HepG2 (cell line): ENCODE measurements around the gene UBE2H. TPM values are rescaled to one million over a fixed set of nuclear protein-coding genes. Genes with fewer than 3 reads are reported as not detected.

ENCODE experiments used
- ATAC-seq: fragments of 200-7000 bp; cut with Tn5 transposase; 3 replicates; pipeline ENCODE4 v1.9.1; 2020; ENCODE audit warnings: mild to moderate bottlenecking, moderate library complexity
- BruUV-seq: library from RNA; stranded (reverse); fragments of 400-500 nt; replicated peaks from 2 replicates; lab custom pipeline; 2021; lab: Mats Ljungman, UMichigan
- CTCF ChIA-PET: fragments of 300-600 bp; formaldehyde crosslinking; extraction: SDS; loops from one replicate; lab custom pipeline; 2021; ENCODE audit warnings: low total read pairs, inconsistent platforms, low intra/inter-chr PET ratio; lab: Yijun Ruan, JAX
- POLR2A ChIA-PET: fragments of 350-600 bp; sonication (Branson Sonifier 250); formaldehyde crosslinking; loops from one replicate; lab custom pipeline; 2020; ENCODE audit warnings: antibody characterized with exemption, inconsistent platforms; lab: Yijun Ruan, JAX
- DNase-seq: peaks from one replicate; pipeline ENCODE4 v3.0.0-alpha.2; 2015; ENCODE audit warnings: low spot score
- FAIRE-seq: peaks from 3 replicates; lab custom pipeline; 2011; peaks lifted over from hg19 to GRCh38; lab: Jason Lieb, UNC
- H2AFZ ChIP-seq: one replicate; pipeline ENCODE4 v1.6.1; 2011; ENCODE audit warnings: low read length, inconsistent platforms
- H3K27ac ChIP-seq: fragments of 300-600 bp; 3 replicates; pipeline ENCODE4 v1.8.0; 2011; ENCODE audit warnings: mixed run types, mild to moderate bottlenecking, mixed read lengths, low read length, inconsistent platforms; ENCODE audit not compliant: insufficient read depth; ENCODE audit errors: extremely low read length
- H3K27me3 ChIP-seq, 2 experiments: fragments of 200-600 bp in 1 of 2; 2 replicates in 1 of 2; 3 replicates in 1 of 2; pipeline versions ENCODE4 v1.6.0 to v1.8.0; 2011; ENCODE audit warnings: low read length in 2 of 2, mild to moderate bottlenecking in 2 of 2, moderate library complexity in 2 of 2, inconsistent platforms in 1 of 2; ENCODE audit not compliant: insufficient read depth in 2 of 2, control insufficient read depth in 1 of 2
- H3K36me3 ChIP-seq, 2 experiments: fragments of 200-600 bp in 1 of 2; replicated peaks in 1 of 2; 2 replicates in 1 of 2; 3 replicates in 1 of 2; pipeline versions ENCODE4 v1.5.1 to v1.8.0; 2011; ENCODE audit warnings: low read length in 2 of 2, inconsistent platforms in 1 of 2; ENCODE audit not compliant: insufficient read depth in 2 of 2, control insufficient read depth in 1 of 2
- H3K4me1 ChIP-seq: 2 replicates; pipeline ENCODE4 v1.5.1; 2012; ENCODE audit warnings: low read length, inconsistent platforms; ENCODE audit not compliant: insufficient read depth
- H3K4me2 ChIP-seq: 2 replicates; pipeline ENCODE4 v1.6.0; 2011; ENCODE audit warnings: low read depth, low read length, inconsistent platforms
- H3K4me3 ChIP-seq, 3 experiments: fragments of 200-600 bp in 1 of 3; sonication (generic), shearing (Covaris generic) in 1 of 3; replicated peaks in 1 of 3; 2 replicates each; pipeline ENCODE4 v1.5.1; 2011 to 2016; ENCODE audit warnings: low read length in 3 of 3, inconsistent platforms in 2 of 3, low read depth in 2 of 3, mild to moderate bottlenecking in 2 of 3, control low read depth in 1 of 3, mixed read lengths in 1 of 3; ENCODE audit not compliant: insufficient read depth in 1 of 3
- H3K79me2 ChIP-seq: one replicate; pipeline ENCODE4 v1.6.1; 2011; ENCODE audit warnings: low read length, inconsistent platforms; ENCODE audit not compliant: insufficient read depth
- H3K9ac ChIP-seq: 2 replicates; pipeline ENCODE4 v1.6.0; 2011; ENCODE audit warnings: mild to moderate bottlenecking, low read depth, low read length, inconsistent platforms; ENCODE audit not compliant: insufficient read depth
- H3K9me3 ChIP-seq: 2 replicates; pipeline ENCODE4 v1.5.1; 2012; ENCODE audit warnings: mild to moderate bottlenecking, low read length
- H4K20me1 ChIP-seq: 2 replicates; pipeline ENCODE4 v1.6.0; 2011; ENCODE audit warnings: inconsistent platforms, mild to moderate bottlenecking, low read length, moderate library complexity; ENCODE audit not compliant: insufficient read depth
- ARNTL ChIP-seq: sonication (generic); formaldehyde crosslinking; IDR thresholded peaks from 2 replicates; pipeline ENCODE4 v1.4.0; 2020; ENCODE audit warnings: mild to moderate bottlenecking, missing genetic modification reagents
- GABPB1 ChIP-seq: IDR thresholded peaks from 2 replicates; pipeline ENCODE4 v1.6.1; 2016; ENCODE audit warnings: mild to moderate bottlenecking, missing genetic modification reagents, moderate library complexity, missing compliant biosample characterization
- TCF12 ChIP-seq, 2 experiments: fragments of 450-650 bp in 1 of 2; sonication (generic) in 1 of 2; formaldehyde crosslinking in 1 of 2; IDR thresholded peaks; 2 replicates each; pipeline versions ENCODE4 v1.6.1 to v1.8.0; 2017 to 2022; ENCODE audit warnings: antibody characterized with exemption in 1 of 2, mild to moderate bottlenecking in 1 of 2, missing genetic modification reagents in 1 of 2, moderate library complexity in 1 of 2
- U2AF1 ChIP-seq: fragments of 200-400 bp; formaldehyde crosslinking; optimal IDR thresholded peaks from 2 replicates; pipeline ENCODE3; 2017; ENCODE audit warnings: mild to moderate bottlenecking, low read depth, low read length
- WIZ ChIP-seq: sonication (generic); formaldehyde crosslinking; IDR thresholded peaks from 2 replicates; pipeline ENCODE4 v1.5.1; 2020; ENCODE audit warnings: mild to moderate bottlenecking, missing genetic modification reagents
- ZNF550 ChIP-seq: sonication (generic); formaldehyde crosslinking; IDR thresholded peaks from 2 replicates; pipeline ENCODE4 v1.4.0; 2020; ENCODE audit warnings: mild to moderate bottlenecking, missing genetic modification reagents, borderline replicate concordance
- ZNF709 ChIP-seq: sonication (generic); formaldehyde crosslinking; IDR thresholded peaks from 2 replicates; pipeline ENCODE4 v1.5.0; 2020; ENCODE audit warnings: mild to moderate bottlenecking, missing genetic modification reagents
- WGBS: methylation state at CpG from one replicate; pipeline ENCODE4 v1.1.6; 2017; ENCODE audit warnings: low lambda C conversion rate; 5-methylcytosine and 5-hydroxymethylcytosine counted together
- in situ Hi-C: cut with HindIII; loops from 2 replicates; pipeline ENCODE4 v1.10.0; 2017; ENCODE audit warnings: low pct_unique_long_range_greater_than_20kb; ENCODE audit not compliant: extremely low pct_ligation_motif_present
- intact Hi-C: fragments of 100-400 bp; cut with micrococcal nuclease; formaldehyde crosslinking; loops from one replicate; pipeline ENCODE4 v1.10.0; 2022; ENCODE audit not compliant: unreplicated experiment
- polyA plus RNA-seq, 8 experiments: library from polyadenylated mRNA; depleted of rRNA in 3 of 8; stranded (reverse) in 7 of 8; unstranded in 1 of 8; fragments of >200 nt; fragmentation: Illumina TruSeq in 4 of 8; extraction: Trizol in 4 of 8; gene quantifications; 2 replicates each; pipeline versions ENCODE4 v1.2.1 to v1.2.3, GENCODE V29; 2011 to 2016; ENCODE audit warnings: low read depth in 4 of 8, missing spikeins in 1 of 8, mixed read lengths in 1 of 8; ENCODE audit not compliant: insufficient read depth in 1 of 8
- total RNA-seq, 5 experiments: library from RNA; depleted of rRNA; stranded (reverse); fragments of >200 nt; fragmentation: Illumina TruSeq; extraction: Trizol; gene quantifications; 2 replicates each; pipeline ENCODE4 v1.2.3, GENCODE V29; 2016; ENCODE audit warnings: low read depth in 1 of 5
- TF ChIP-seq, protein P1 (sequence below): IDR thresholded peaks from 2 replicates; pipeline ENCODE4 v1.6.1; 2016; ENCODE audit warnings: low read depth, missing genetic modification reagents, missing compliant biosample characterization
- TF ChIP-seq, protein P2 (sequence below): sonication (generic); formaldehyde crosslinking; IDR thresholded peaks from 2 replicates; pipeline ENCODE4 v1.9.0; 2021; ENCODE audit warnings: missing genetic modification reagents, mild to moderate bottlenecking, borderline replicate concordance

Gene UBE2H
- total and polyA plus RNA-seq, 2 of the 13 experiments (the other 11 are each of a cell fraction or from before 2014, with no cell fraction given) = 15.5 to 40.1 TPM

DNA sequence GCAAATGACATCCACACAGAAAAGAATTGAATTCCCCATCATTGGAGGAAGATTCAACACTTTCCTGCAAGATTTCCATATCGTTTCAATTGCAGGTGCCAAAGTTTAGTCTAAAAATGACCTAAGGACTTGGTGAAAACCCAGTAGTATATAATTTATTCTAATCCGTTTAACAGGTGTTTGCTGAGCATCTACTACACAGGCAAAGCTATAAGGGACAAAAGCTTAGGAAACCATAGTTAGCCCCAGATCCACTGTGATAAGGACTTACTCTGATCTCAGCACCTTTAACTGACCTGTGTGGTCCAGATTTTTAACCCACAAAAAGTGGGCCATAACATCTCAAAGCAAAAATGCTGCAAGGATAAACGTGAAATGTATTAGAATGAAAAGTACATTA lies 19.1 kb downstream of the UBE2H start:
- intact Hi-C loops = no loop called here
- H3K9me3 ChIP-seq = no peaks in the 10 kb centered on the region
- H3K9ac ChIP-seq = no peak overlapping the region
- no peaks in the 10 kb centered on the region for H3K4me1 ChIP-seq
- no peak for DNase-seq
- no peak overlapping the region for H3K4me2 ChIP-seq
- ATAC-seq = no peak
- BruUV-seq = no TSS peak
- H3K4me3 ChIP-seq = no peak overlapping the region
- ChIA-PET CTCF (no interaction called here), POLR2A (no interaction called here)
- H3K36me3 ChIP-seq = peaks cover 0 to 7% of the 10 kb centered on the region in 2 experiments; a peak in 3 of 5 replicates
- in situ Hi-C loops = no loop called here
- H4K20me1 ChIP-seq = peaks cover 17% of the 10 kb centered on the region; the same call in 1 of the 2 replicates
- WGBS = 96% methylated on average over 3 of the region's 3 CpGs
- H2AFZ ChIP-seq = no peak overlapping the region
- FAIRE-seq = no peak
- H3K27me3 ChIP-seq = no peaks in the 10 kb centered on the region
- peaks cover 8% of the 10 kb centered on the region for H3K79me2 ChIP-seq
- TF ChIP-seq ZNF709 (no peak), U2AF1 (no peak), WIZ (CRISPR knock-in tag) (no peak), GABPB1 (CRISPR knock-in tag) (no peak), ZNF550 (CRISPR knock-in tag) (no peak), ARNTL (no peak), TCF12 (IDR thresholded peaks at IDR 0.05) (no peak), TCF12 (CRISPR knock-in tag; IDR thresholded peaks at IDR 0.05) (no peak)
- TF ChIP-seq, protein P1, sequence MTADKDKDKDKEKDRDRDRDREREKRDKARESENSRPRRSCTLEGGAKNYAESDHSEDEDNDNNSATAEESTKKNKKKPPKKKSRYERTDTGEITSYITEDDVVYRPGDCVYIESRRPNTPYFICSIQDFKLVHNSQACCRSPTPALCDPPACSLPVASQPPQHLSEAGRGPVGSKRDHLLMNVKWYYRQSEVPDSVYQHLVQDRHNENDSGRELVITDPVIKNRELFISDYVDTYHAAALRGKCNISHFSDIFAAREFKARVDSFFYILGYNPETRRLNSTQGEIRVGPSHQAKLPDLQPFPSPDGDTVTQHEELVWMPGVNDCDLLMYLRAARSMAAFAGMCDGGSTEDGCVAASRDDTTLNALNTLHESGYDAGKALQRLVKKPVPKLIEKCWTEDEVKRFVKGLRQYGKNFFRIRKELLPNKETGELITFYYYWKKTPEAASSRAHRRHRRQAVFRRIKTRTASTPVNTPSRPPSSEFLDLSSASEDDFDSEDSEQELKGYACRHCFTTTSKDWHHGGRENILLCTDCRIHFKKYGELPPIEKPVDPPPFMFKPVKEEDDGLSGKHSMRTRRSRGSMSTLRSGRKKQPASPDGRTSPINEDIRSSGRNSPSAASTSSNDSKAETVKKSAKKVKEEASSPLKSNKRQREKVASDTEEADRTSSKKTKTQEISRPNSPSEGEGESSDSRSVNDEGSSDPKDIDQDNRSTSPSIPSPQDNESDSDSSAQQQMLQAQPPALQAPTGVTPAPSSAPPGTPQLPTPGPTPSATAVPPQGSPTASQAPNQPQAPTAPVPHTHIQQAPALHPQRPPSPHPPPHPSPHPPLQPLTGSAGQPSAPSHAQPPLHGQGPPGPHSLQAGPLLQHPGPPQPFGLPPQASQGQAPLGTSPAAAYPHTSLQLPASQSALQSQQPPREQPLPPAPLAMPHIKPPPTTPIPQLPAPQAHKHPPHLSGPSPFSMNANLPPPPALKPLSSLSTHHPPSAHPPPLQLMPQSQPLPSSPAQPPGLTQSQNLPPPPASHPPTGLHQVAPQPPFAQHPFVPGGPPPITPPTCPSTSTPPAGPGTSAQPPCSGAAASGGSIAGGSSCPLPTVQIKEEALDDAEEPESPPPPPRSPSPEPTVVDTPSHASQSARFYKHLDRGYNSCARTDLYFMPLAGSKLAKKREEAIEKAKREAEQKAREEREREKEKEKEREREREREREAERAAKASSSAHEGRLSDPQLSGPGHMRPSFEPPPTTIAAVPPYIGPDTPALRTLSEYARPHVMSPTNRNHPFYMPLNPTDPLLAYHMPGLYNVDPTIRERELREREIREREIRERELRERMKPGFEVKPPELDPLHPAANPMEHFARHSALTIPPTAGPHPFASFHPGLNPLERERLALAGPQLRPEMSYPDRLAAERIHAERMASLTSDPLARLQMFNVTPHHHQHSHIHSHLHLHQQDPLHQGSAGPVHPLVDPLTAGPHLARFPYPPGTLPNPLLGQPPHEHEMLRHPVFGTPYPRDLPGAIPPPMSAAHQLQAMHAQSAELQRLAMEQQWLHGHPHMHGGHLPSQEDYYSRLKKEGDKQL = no peak
- TF ChIP-seq, protein P2, sequence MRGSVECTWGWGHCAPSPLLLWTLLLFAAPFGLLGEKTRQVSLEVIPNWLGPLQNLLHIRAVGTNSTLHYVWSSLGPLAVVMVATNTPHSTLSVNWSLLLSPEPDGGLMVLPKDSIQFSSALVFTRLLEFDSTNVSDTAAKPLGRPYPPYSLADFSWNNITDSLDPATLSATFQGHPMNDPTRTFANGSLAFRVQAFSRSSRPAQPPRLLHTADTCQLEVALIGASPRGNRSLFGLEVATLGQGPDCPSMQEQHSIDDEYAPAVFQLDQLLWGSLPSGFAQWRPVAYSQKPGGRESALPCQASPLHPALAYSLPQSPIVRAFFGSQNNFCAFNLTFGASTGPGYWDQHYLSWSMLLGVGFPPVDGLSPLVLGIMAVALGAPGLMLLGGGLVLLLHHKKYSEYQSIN (CRISPR knock-in tag) = no peak
- no peak overlapping the region for H3K27ac ChIP-seq
